Hepatic stellate cell (primary cell): ENCODE data around the gene RABIF.
"Not testable (repeated sequence)": the region's sequence is repeated elsewhere in the genome, so short reads cannot be mapped to it uniquely, and the experiment has no call there.

ENCODE experiments used
- DNase-seq: peaks from one replicate; pipeline ENCODE4 v3.0.0; 2011; ENCODE audit warnings: low spot score

The RABIF gene

GRCh38 chr1:202834771-202835547 lies 54.0 kb downstream of the RABIF start:
- no peak for DNase-seq

GRCh38 chr1:202831906-202832305 lies 57.0 kb downstream of the RABIF start:
- DNase-seq, result no peak

GRCh38 chr1:202829223-202829622 lies 59.7 kb downstream of the RABIF start:
- not testable (repeated sequence) for DNase-seq
